CD14-positive monocyte (primary cell): ENCODE results near the gene UBE2L3. TPM values are rescaled to one million over a fixed set of nuclear protein-coding genes. Genes with fewer than 3 reads are reported as not detected.
"Not testable (repeated sequence)": the region's sequence is repeated elsewhere in the genome, so short reads cannot be mapped to it uniquely, and the experiment has no call there.

Experiments
- DNase-seq, 3 donors: peaks; one replicate each; pipeline ENCODE4 v3.0.0-alpha.2; 2011 to 2022
- H2AFZ ChIP-seq: 2 replicates; pipeline ENCODE4 v1.6.0; 2012; ENCODE audit warnings: mild to moderate bottlenecking, low read depth, low read length, inconsistent platforms; ENCODE audit not compliant: insufficient read depth, poor library complexity, severe bottlenecking
- H3K27ac ChIP-seq, 2 donors: 1 replicate in 1 of 2; 2 replicates in 1 of 2; pipeline ENCODE4 v1.5.1; 2012 to 2013; ENCODE audit warnings: low read length in 2 of 2, control low read depth in 1 of 2, inconsistent platforms in 1 of 2, low read depth in 1 of 2, mild to moderate bottlenecking in 1 of 2
- H3K27me3 ChIP-seq, 2 donors: one replicate each; pipeline versions ENCODE4 v1.6.0 to v1.6.1; 2011 to 2013; ENCODE audit warnings: low read length in 2 of 2; ENCODE audit not compliant: control insufficient read depth in 2 of 2, insufficient read depth in 2 of 2
- H3K36me3 ChIP-seq, 2 donors: replicated peaks in 1 of 2; 1 replicate in 1 of 2; 2 replicates in 1 of 2; pipeline versions ENCODE4 v1.5.1 to v1.6.1; 2012 to 2013; ENCODE audit warnings: low read length in 2 of 2, control low read depth in 1 of 2, inconsistent platforms in 1 of 2, mild to moderate bottlenecking in 1 of 2; ENCODE audit not compliant: insufficient read depth in 2 of 2, control insufficient read depth in 1 of 2
- H3K4me1 ChIP-seq, 2 donors: 1 replicate in 1 of 2; 2 replicates in 1 of 2; pipeline versions ENCODE4 v1.5.1 to v1.6.1; 2012 to 2013; ENCODE audit warnings: low read length in 2 of 2, control low read depth in 1 of 2, inconsistent platforms in 1 of 2, mild to moderate bottlenecking in 1 of 2, moderate library complexity in 1 of 2; ENCODE audit not compliant: insufficient read depth in 2 of 2, control insufficient read depth in 1 of 2
- H3K4me2 ChIP-seq: replicated peaks from 2 replicates; pipeline ENCODE3; 2012; ENCODE audit warnings: low read length, moderate library complexity, mild to moderate bottlenecking; ENCODE audit not compliant: poor library complexity, severe bottlenecking; ENCODE audit errors: extremely low read depth
- H3K4me3 ChIP-seq, 3 experiments: fragments of 200-600 bp in 1 of 3; sonication (generic) in 1 of 3; replicated peaks in 1 of 3; 1 replicate in 2 of 3; 2 replicates in 1 of 3; pipeline ENCODE4 v1.5.1; 2011 to 2013; ENCODE audit warnings: low read length in 3 of 3, mild to moderate bottlenecking in 3 of 3, control low read depth in 2 of 3, low read depth in 2 of 3, inconsistent platforms in 1 of 3, moderate library complexity in 1 of 3
- H3K79me2 ChIP-seq: 2 replicates; pipeline ENCODE4 v1.6.0; 2012; ENCODE audit warnings: mild to moderate bottlenecking, control low read depth, inconsistent platforms, low read length, moderate library complexity; ENCODE audit not compliant: insufficient read depth
- H3K9ac ChIP-seq: 2 replicates; pipeline ENCODE4 v1.6.0; 2017; ENCODE audit warnings: low read length, mild to moderate bottlenecking; ENCODE audit not compliant: insufficient read depth, poor library complexity, severe bottlenecking
- H3K9me3 ChIP-seq, 2 donors: replicated peaks in 1 of 2; 1 replicate in 1 of 2; 2 replicates in 1 of 2; pipeline versions ENCODE4 v1.5.1 to v1.6.1; 2012 to 2013; ENCODE audit warnings: low read length in 2 of 2, control low read depth in 1 of 2; ENCODE audit not compliant: control insufficient read depth in 1 of 2, insufficient read depth in 1 of 2
- H4K20me1 ChIP-seq: 2 replicates; pipeline ENCODE4 v1.6.0; 2012; ENCODE audit warnings: mild to moderate bottlenecking, low read length, control low read depth, moderate library complexity; ENCODE audit not compliant: insufficient read depth
- H3K27ac Mint-ChIP-seq, 7 donors: one replicate each; pipeline ENCODE4 v1.8.0; 2020; ENCODE audit warnings: mild to moderate bottlenecking in 7 of 7, mixed read lengths in 7 of 7, moderate library complexity in 6 of 7, inconsistent platforms in 2 of 7
- H3K27me3 Mint-ChIP-seq, 3 donors: one replicate each; pipeline ENCODE4 v1.8.0; 2021 to 2022; ENCODE audit warnings: low read depth in 3 of 3, mild to moderate bottlenecking in 3 of 3, mixed read lengths in 3 of 3, moderate library complexity in 3 of 3, inconsistent platforms in 1 of 3
- H3K36me3 Mint-ChIP-seq, 2 donors: one replicate each; pipeline ENCODE4 v1.8.0; 2020; ENCODE audit warnings: mixed read lengths in 2 of 2, inconsistent platforms in 1 of 2, mild to moderate bottlenecking in 1 of 2
- H3K4me1 Mint-ChIP-seq: one replicate; pipeline ENCODE4 v1.8.0; 2020; ENCODE audit warnings: mild to moderate bottlenecking, mixed read lengths
- H3K4me3 Mint-ChIP-seq, 2 donors: one replicate each; pipeline ENCODE4 v1.8.0; 2020; ENCODE audit warnings: mild to moderate bottlenecking in 2 of 2, mixed read lengths in 2 of 2, moderate library complexity in 1 of 2
- H3K9me3 Mint-ChIP-seq, 7 donors: one replicate each; pipeline ENCODE4 v1.8.0; 2020 to 2022; ENCODE audit warnings: mixed read lengths in 7 of 7, mild to moderate bottlenecking in 6 of 7, moderate library complexity in 6 of 7, inconsistent platforms in 2 of 7
- WGBS: methylation state at CpG from one replicate; pipeline ENCODE4 v1.1.5; 2013; ENCODE audit warnings: missing lambda C conversion rate; ENCODE audit not compliant: insufficient coverage; 5-methylcytosine and 5-hydroxymethylcytosine counted together
- intact Hi-C, 2 donors: fragments of 100-400 bp; cut with micrococcal nuclease; formaldehyde crosslinking; loops; one replicate each; pipeline versions ENCODE4 v1.15.0 to v1.15.1; 2023
- polyA plus RNA-seq, 3 donors: library from polyadenylated mRNA; depleted of rRNA in 1 of 3; unstranded in 2 of 3; stranded (reverse) in 1 of 3; fragments of 300-500 nt in 2 of 3; fragments of >200 nt in 1 of 3; fragmentation: Illumina TruSeq in 2 of 3; gene quantifications; 1 replicate in 2 of 3; 2 replicates in 1 of 3; pipeline ENCODE4 v1.2.3, GENCODE V29; 2012 to 2021

Gene UBE2L3
- polyA plus RNA-seq, 3 donors, result 19.6 to 88.9 (median 69.6) TPM

DNA sequence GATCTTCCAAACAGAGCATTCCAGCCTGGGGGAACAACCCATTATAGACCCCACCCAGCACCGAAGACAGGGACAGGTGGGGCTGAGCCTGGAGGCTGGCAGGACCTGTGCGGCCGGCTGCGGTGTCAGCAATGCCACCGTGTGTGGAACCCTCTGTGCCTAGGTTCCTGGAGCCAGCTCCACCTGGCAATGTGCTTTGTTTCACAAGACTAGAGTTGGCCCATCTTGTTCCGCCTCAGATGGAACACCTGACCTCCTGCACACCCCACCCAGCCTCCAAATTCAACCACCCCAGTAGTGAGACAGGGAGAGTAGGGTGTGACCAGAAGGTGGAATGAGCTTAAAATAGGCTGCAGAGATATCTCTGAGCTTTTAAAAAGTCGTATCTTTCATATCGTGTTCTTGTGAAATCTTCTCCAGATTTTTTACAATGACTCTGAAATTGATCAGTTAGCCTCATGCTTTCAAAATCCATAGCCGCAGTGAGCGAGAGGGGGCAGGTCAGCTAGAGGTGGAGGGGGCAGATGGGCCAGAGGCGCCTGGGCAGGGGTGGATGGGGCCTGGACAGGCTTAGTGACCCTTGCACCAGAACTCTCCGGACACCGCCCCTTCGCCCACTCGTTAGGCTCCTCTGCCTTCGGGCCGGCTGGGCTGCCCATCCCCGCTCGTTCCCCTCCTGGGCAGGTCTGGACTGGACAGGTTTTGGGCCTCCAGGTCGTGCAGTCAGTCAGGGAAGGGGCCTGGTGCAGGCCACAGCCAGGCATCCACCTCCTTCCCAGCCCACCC lies 34.5 kb upstream of the UBE2L3 start:
- H2AFZ ChIP-seq, H3K27ac ChIP-seq, H3K36me3 ChIP-seq, H3K36me3 Mint-ChIP-seq, H3K9me3 ChIP-seq, H3K4me1 Mint-ChIP-seq, intact Hi-C loops, H3K4me1 ChIP-seq, H3K4me3 Mint-ChIP-seq, H3K27ac Mint-ChIP-seq, DNase-seq, H3K4me3 ChIP-seq, H3K27me3 Mint-ChIP-seq, H3K79me2 ChIP-seq, H3K9ac ChIP-seq, H3K4me2 ChIP-seq, H3K9me3 Mint-ChIP-seq, H4K20me1 ChIP-seq, H3K27me3 ChIP-seq: not testable (repeated sequence)
- WGBS, result no CpG with 5 or more reads among the region's 20 CpGs

DNA sequence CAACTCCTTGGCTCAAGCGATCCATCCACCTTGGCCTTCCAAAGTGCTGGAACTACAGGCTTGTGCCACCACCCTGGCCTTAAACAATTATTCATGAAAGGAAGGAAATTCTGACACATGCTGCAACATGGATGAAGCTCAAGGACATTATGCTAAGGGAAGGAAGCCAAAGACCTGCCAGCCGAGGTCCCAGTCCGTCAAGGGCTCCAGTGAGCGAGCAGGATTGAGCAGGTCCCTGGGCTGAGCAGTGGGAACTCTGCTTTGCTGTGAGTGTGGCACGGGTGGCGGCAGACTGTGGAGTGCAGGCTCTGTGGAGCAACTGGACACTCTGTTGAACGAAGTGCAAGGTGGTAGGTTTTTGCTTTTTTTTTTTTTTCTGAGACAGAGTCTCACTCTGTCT lies 27.7 kb upstream of the UBE2L3 start:
- H3K27me3 Mint-ChIP-seq, H3K9ac ChIP-seq, DNase-seq, H3K36me3 Mint-ChIP-seq, H3K27me3 ChIP-seq, H3K4me3 Mint-ChIP-seq, intact Hi-C loops, H3K4me3 ChIP-seq, H3K27ac ChIP-seq, H3K9me3 Mint-ChIP-seq, H3K79me2 ChIP-seq, H3K4me1 ChIP-seq, H3K4me2 ChIP-seq, H3K36me3 ChIP-seq, H3K9me3 ChIP-seq, H4K20me1 ChIP-seq, H2AFZ ChIP-seq, H3K27ac Mint-ChIP-seq, H3K4me1 Mint-ChIP-seq: not testable (repeated sequence)
- WGBS, result no CpG with 5 or more reads among the region's 7 CpGs

DNA sequence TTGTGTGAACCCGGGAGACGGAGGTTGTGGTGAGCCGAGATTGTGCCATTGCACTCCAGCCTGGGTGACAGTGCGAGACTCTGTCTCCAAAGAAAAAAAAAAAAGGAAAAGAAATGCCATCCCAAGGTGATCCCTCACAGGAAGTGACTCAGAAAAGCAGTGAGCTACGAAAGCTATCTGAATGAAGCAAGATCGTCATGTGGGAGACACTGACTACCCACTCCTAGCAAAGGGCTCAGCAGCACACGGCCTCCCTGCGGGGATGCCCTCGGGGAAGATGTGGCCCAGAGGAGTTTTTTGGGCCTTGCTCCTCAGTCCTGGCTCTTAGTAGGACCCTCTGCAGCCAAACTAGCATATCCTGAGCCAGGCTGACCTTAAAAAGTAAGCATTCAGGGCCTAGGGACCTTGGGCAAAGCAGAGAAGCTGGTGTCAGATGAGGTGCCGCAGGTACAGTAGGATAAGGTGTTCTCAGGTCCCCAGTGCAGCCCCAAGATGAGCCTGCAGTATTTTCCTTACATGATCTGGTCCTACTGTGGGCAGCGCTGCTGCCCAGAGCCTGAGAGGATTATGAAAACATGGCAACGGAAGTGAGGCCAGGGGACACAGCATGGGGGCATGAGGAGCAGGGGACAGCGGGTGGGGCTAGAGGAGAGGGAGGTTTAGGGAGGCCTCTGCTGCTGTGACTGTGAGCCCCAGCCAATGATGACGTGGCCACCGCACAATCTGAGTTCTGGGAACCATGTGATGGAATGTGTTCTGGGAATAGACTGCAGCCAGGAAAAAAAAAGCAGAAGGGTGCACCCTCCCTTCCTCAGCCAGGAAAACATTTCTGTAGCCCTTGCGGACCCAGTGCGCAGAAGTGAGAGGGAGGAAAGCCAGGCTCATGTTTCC lies 22.8 kb upstream of the UBE2L3 start:
- not testable (repeated sequence) for H3K4me3 ChIP-seq, H3K4me3 Mint-ChIP-seq, H3K4me2 ChIP-seq

DNA sequence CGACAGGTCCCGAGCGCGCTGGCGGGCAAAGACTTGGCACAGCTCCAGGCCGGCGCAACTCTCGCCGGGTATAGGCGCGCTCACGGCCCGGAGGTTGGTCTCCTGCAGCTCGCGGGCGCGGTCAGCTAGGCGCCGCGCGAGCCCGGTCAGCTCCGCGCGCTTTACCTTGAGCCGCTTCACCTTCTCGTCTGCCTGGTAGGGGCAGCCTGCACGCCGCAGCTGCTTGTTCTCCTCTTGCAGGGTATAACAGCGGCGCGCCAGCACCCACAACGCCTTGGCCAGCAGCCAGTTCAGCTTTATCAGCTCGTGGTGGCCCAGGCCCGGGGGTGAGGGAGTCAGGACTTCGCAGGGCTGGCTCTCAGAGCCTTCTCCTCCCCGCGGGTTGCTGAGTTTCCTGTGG lies 18.0 kb upstream of the UBE2L3 start:
- H3K4me3 ChIP-seq, H3K27ac Mint-ChIP-seq, H3K4me3 Mint-ChIP-seq, H3K4me2 ChIP-seq, H3K9me3 Mint-ChIP-seq, H3K4me1 Mint-ChIP-seq, H3K36me3 Mint-ChIP-seq, DNase-seq, H4K20me1 ChIP-seq, H3K27ac ChIP-seq, H3K27me3 Mint-ChIP-seq, H3K9me3 ChIP-seq, H3K36me3 ChIP-seq, intact Hi-C loops, H3K79me2 ChIP-seq, H3K27me3 ChIP-seq, H2AFZ ChIP-seq, H3K4me1 ChIP-seq, H3K9ac ChIP-seq: not testable (repeated sequence)
- WGBS, result no CpG with 5 or more reads among the region's 38 CpGs

More for the DNA sequence above, 22.8 kb upstream of the UBE2L3 start:
- 100% methylated on average over 1 of the region's 17 CpGs for WGBS
- H3K9me3 Mint-ChIP-seq, H3K27ac ChIP-seq, intact Hi-C loops, H2AFZ ChIP-seq, H3K4me1 Mint-ChIP-seq, H3K36me3 ChIP-seq, H3K36me3 Mint-ChIP-seq, H3K9ac ChIP-seq, H3K9me3 ChIP-seq, H3K27me3 ChIP-seq, H3K79me2 ChIP-seq, H4K20me1 ChIP-seq, H3K4me1 ChIP-seq, H3K27me3 Mint-ChIP-seq, DNase-seq, H3K27ac Mint-ChIP-seq: not testable (repeated sequence)
